ENCODE data around the gene LRPAP1. TPM values are rescaled to one million over a fixed set of nuclear protein-coding genes. Genes with fewer than 3 reads are reported as not detected.
A peak's percentile ranks its signal among the peaks of the same experiment; 100 is the strongest.
"Not testable (repeated sequence)": the region's sequence is repeated elsewhere in the genome, so short reads cannot be mapped to it uniquely, and the experiment has no call there.

LRPAP1 gene
- total and polyA plus RNA-seq, 5 donors, result 207 to 325 (median 308) TPM

- H3K27me3 ChIP-seq (ENCODE audit: control insufficient read depth, insufficient read depth); H3K4me3 ChIP-seq (ENCODE audit: low read length); DNase-seq; ATAC-seq; H3K4me1 ChIP-seq (ENCODE audit: control insufficient read depth, insufficient read depth, low read length); H3K27ac ChIP-seq (ENCODE audit: low read length); H3K9me3 ChIP-seq (ENCODE audit: control insufficient read depth, low read length); intact Hi-C loops (cut with DNase I): not testable (repeated sequence)
- WGBS, result 80% methylated on average over 20 of the region's 21 CpGs
Observed at GRCh38 chr4:3548991-3549693, 16.9 kb upstream of the LRPAP1 start.

- H3K4me3 ChIP-seq (ENCODE audit: low read length); H3K27ac ChIP-seq (ENCODE audit: low read length); DNase-seq; H3K9me3 ChIP-seq (ENCODE audit: control insufficient read depth, low read length); intact Hi-C loops (cut with DNase I); H3K4me1 ChIP-seq (ENCODE audit: control insufficient read depth, insufficient read depth, low read length); H3K27me3 ChIP-seq (ENCODE audit: control insufficient read depth, insufficient read depth); ATAC-seq: not testable (repeated sequence)
- WGBS, result 41% methylated on average over 4 of the region's 4 CpGs
Observed at GRCh38 chr4:3546721-3547120, 14.5 kb upstream of the LRPAP1 start.

GRCh38 chr4:3545351-3545750 is 13.1 kb upstream of the LRPAP1 start:
- H3K9me3 ChIP-seq (ENCODE audit: control insufficient read depth, low read length); H3K4me1 ChIP-seq (ENCODE audit: control insufficient read depth, insufficient read depth, low read length); DNase-seq; H3K4me3 ChIP-seq (ENCODE audit: low read length); H3K27ac ChIP-seq (ENCODE audit: low read length); ATAC-seq; intact Hi-C loops (cut with DNase I); H3K27me3 ChIP-seq (ENCODE audit: control insufficient read depth, insufficient read depth): not testable (repeated sequence)
- WGBS, result 88% methylated on average over 8 of the region's 8 CpGs

GRCh38 chr4:3544259-3545025 is 12.2 kb upstream of the LRPAP1 start:
- intact Hi-C loops (cut with DNase I); H3K9me3 ChIP-seq (ENCODE audit: control insufficient read depth, low read length); H3K27ac ChIP-seq (ENCODE audit: low read length); H3K27me3 ChIP-seq (ENCODE audit: control insufficient read depth, insufficient read depth); ATAC-seq; H3K4me3 ChIP-seq (ENCODE audit: low read length); DNase-seq; H3K4me1 ChIP-seq (ENCODE audit: control insufficient read depth, insufficient read depth, low read length): not testable (repeated sequence)
- WGBS, result 50% methylated on average over 22 of the region's 22 CpGs

- H3K4me3 ChIP-seq (ENCODE audit: low read length); H3K27me3 ChIP-seq (ENCODE audit: control insufficient read depth, insufficient read depth); ATAC-seq; intact Hi-C loops (cut with DNase I); DNase-seq; H3K9me3 ChIP-seq (ENCODE audit: control insufficient read depth, low read length); H3K27ac ChIP-seq (ENCODE audit: low read length); H3K4me1 ChIP-seq (ENCODE audit: control insufficient read depth, insufficient read depth, low read length): not testable (repeated sequence)
- 76% methylated on average over 8 of the region's 8 CpGs for WGBS
Observed at GRCh38 chr4:3543415-3543814, 11.2 kb upstream of the LRPAP1 start.

GRCh38 chr4:3538906-3539305 is 6.7 kb upstream of the LRPAP1 start:
- 97% methylated on average over 22 of the region's 23 CpGs for WGBS
- H3K9me3 ChIP-seq (ENCODE audit: control insufficient read depth, low read length); H3K4me1 ChIP-seq (ENCODE audit: control insufficient read depth, insufficient read depth, low read length); ATAC-seq; H3K4me3 ChIP-seq (ENCODE audit: low read length); H3K27me3 ChIP-seq (ENCODE audit: control insufficient read depth, insufficient read depth); H3K27ac ChIP-seq (ENCODE audit: low read length); intact Hi-C loops (cut with DNase I): not testable (repeated sequence)
- DNase-seq, result peak in 1 of 3 donors; percentile 39

GRCh38 chr4:3535812-3536211 is 3.6 kb upstream of the LRPAP1 start:
- H3K4me3 ChIP-seq (ENCODE audit: low read length); H3K27ac ChIP-seq (ENCODE audit: low read length); ATAC-seq; H3K27me3 ChIP-seq (ENCODE audit: control insufficient read depth, insufficient read depth); H3K9me3 ChIP-seq (ENCODE audit: control insufficient read depth, low read length); H3K4me1 ChIP-seq (ENCODE audit: control insufficient read depth, insufficient read depth, low read length); DNase-seq; intact Hi-C loops (cut with DNase I): not testable (repeated sequence)
- 84% methylated on average over 10 of the region's 10 CpGs for WGBS

GRCh38 chr4:3533423-3533820 is 1.2 kb upstream of the LRPAP1 start:
- H3K27me3 ChIP-seq (ENCODE audit: control insufficient read depth, insufficient read depth), result no peaks in the 10 kb centered on the region
- ATAC-seq (no peak), DNase-seq (no peak)
- no peak overlapping the region for H3K27ac ChIP-seq (ENCODE audit: low read length)
- H3K9me3 ChIP-seq (ENCODE audit: control insufficient read depth, low read length), result no peaks in the 10 kb centered on the region
- 96% methylated on average over 7 of the region's 7 CpGs for WGBS
- no peak overlapping the region for H3K4me3 ChIP-seq (ENCODE audit: low read length)
- intact Hi-C loops (cut with DNase I), result no loop called here
- peaks cover 8% of the 10 kb centered on the region for H3K4me1 ChIP-seq (ENCODE audit: control insufficient read depth, insufficient read depth, low read length)

- Histone ChIP-seq H3K27ac (ENCODE audit: low read length) (no peak overlapping the region), H3K9me3 (ENCODE audit: control insufficient read depth, low read length) (no peaks in the 10 kb centered on the region), H3K4me1 (ENCODE audit: control insufficient read depth, insufficient read depth, low read length) (peaks cover 8% of the 10 kb centered on the region), H3K27me3 (ENCODE audit: control insufficient read depth, insufficient read depth) (no peaks in the 10 kb centered on the region), H3K4me3 (ENCODE audit: low read length) (peak overlapping the region; percentile 79)
- no peak for DNase-seq
- peak; percentile 68 to 71 for ATAC-seq
- intact Hi-C loops (cut with DNase I), result no loop called here
- 9% methylated on average over 42 of the region's 42 CpGs for whole genome bisulfite sequencing
Observed at GRCh38 chr4:3532751-3533422, 665 bp upstream of the LRPAP1 start.

GRCh38 chr4:3531318-3531878 is 824 bp downstream of the LRPAP1 start:
- peaks cover 8% of the 10 kb centered on the region for H3K4me1 ChIP-seq (ENCODE audit: control insufficient read depth, insufficient read depth, low read length)
- H3K27ac ChIP-seq (ENCODE audit: low read length), result no peak overlapping the region
- 16% methylated on average over 17 of the region's 17 CpGs for WGBS

More at GRCh38 chr4:3531318-3531878, 824 bp downstream of the LRPAP1 start:
- intact Hi-C loops (cut with DNase I), result no loop called here
- DNase-seq (peak in 1 of 3 donors; percentile 52), ATAC-seq (no peak)
- H3K9me3 ChIP-seq (ENCODE audit: control insufficient read depth, low read length), result no peaks in the 10 kb centered on the region
- H3K4me3 ChIP-seq (ENCODE audit: low read length), result peak overlapping the region; percentile 79
- H3K27me3 ChIP-seq (ENCODE audit: control insufficient read depth, insufficient read depth), result no peaks in the 10 kb centered on the region
